ENCODE results near the gene NIBAN1.

GRCh38 chr1:184950906-184951305 is 23.4 kb downstream of the NIBAN1 start:
- TF ChIP-seq CTCF (IDR thresholded peaks at IDR 0.05; ENCODE audit: low read depth, low read length) (no peak), EZH2phosphoT487 (IDR thresholded peaks at IDR 0.05; ENCODE audit: low read depth) (no peak)

Data from OCI-LY3 (cell line).